T47D (cell line): ENCODE measurements around the gene FRY.
"Not testable (repeated sequence)": the region's sequence is repeated elsewhere in the genome, so short reads cannot be mapped to it uniquely, and the experiment has no call there.

ENCODE experiments used
- DNase-seq, 2 experiments: peaks; one replicate each; pipeline versions ENCODE4 v3.0.0 to v3.0.0-alpha.2; 2011 to 2012; ENCODE audit warnings: low read depth in 1 of 2, low spot score in 1 of 2
- JUND ChIP-seq: IDR thresholded peaks from 2 replicates; pipeline ENCODE4 v1.6.1; 2012; ENCODE audit warnings: low read depth
- in situ Hi-C: cut with HindIII; loops from 2 replicates; pipeline ENCODE4 v1.10.0; 2016; ENCODE audit warnings: low sequenced_read_pairs, low pct_unique_long_range_greater_than_20kb

Gene FRY

GRCh38 chr13:32031025-32031814 is at the start of gene FRY:
TSS of gene FRY (plus strand) at chr13:32031774. CDS start at chr13:32031796, 22 bp downstream.
- in situ Hi-C loops: no loop called here

DNA sequence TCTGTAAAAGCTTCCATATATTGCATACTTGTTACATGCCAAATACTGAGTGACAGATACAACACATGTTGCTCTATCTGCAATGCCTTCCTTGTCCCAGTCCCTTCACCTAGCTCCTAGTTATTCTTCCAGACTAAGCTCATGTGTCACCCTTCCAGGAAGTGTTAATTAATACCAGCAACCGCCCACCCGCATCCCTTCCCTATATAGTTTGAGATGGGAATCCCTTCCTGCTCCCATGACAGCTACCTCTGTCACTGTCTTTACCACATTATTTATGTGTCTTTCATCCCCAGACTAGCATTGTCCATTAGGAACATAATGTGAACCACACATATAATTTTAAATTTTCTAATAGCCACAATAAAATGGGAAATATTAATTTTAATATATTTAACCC is 49.5 kb upstream of the FRY start:
- no peak for DNase-seq
- in situ Hi-C loops: no loop called here
- TF ChIP-seq JUND: no peak

More at GRCh38 chr13:32031025-32031814, at the start of gene FRY:
- no peak for TF ChIP-seq JUND
- peak; percentile 30 to 73 for DNase-seq

DNA sequence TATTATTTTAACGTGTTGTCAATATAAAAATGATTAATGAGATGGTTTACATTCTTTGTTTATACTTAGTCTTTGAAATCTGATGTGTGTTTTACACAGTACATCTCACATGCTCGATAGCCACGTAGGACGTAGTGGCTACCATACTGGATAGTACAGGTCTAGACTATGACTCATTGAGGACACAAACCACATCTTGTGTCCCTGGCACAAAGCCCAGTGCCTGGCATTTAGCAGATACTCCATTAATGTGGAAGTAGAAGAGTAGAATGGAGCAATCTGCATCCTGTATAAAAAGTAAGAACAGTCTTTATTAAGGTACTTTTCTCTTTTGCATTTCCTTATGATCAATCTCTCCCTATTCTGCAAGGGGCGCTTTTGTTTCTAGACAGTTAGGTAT is 49.0 kb upstream of the FRY start:
- DNase-seq: peak in 1 of 2 experiments; percentile 60
- in situ Hi-C loops: no loop called here
- no peak for TF ChIP-seq JUND

- DNase-seq, in situ Hi-C loops: not testable (repeated sequence)
Observed at GRCh38 chr13:31983696-31984095, 47.9 kb upstream of the FRY start.

GRCh38 chr13:31984388-31984787 is 47.2 kb upstream of the FRY start:
- in situ Hi-C loops, DNase-seq: not testable (repeated sequence)

DNA sequence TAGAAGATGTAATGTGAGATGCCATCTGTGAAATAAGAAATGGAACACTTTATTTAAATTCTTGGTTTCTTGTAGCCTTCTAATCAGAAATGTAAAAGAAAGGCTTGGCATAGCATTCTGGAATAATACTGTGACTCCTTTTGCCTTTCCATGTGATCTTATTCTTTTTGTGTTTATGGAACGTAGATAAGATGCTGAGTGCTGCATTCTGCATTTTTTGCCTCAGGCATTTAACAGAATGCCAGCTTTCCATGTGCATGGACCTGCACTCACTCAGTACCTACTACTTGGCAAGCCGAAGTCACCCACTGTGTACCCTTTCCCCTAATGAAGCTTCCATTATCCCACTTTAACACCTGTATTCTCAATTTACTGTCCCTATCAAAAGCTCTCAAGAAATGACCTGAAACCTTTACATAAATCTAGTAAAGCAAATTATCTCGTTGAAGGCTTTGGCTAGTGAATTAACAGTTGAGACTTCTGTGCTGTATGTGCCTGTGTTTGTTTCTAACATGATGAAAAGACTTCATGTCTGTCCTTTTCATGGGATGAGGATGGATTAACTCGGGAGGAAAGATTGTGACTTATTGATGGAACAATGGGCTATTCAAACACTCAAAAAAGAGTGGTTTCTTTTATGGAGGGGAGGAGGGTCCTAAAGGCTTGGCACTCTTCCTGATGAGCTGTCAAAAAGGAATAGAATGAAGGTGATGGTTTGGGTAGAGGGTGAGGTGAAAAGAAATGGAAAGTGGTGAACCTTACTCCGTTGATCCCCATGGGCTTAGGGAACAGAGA is 44.7 kb upstream of the FRY start:
- in situ Hi-C loops: no loop called here
- no peak for TF ChIP-seq JUND
- DNase-seq: no peak

GRCh38 chr13:31987535-31988170 is 43.9 kb upstream of the FRY start:
- TF ChIP-seq JUND: no peak
- DNase-seq: no peak
- in situ Hi-C loops: no loop called here

GRCh38 chr13:31994367-31994766 is 37.2 kb upstream of the FRY start:
- in situ Hi-C loops: not testable (repeated sequence)

DNA sequence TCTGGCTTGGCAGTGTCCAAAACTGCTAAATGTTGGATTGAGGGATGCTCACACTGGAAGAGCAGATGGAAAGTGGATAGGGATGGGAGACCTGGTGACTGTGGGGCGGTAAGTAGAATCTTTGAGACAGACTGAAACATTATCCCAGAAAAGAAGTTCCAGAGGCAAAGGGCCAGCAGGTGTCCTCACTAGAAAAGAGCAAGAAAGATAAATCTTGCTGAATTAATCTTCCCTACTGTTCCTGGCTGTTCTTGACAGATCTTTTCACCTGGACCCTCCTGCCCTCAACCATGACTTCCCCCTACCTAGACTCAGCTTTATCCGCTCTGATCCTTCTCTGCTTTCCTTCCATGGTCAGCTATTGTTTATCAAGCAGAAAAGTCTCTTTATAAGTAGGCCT is 35.0 kb upstream of the FRY start:
- in situ Hi-C loops: no loop called here
- no peak for TF ChIP-seq JUND
- DNase-seq: no peak

More at GRCh38 chr13:31994367-31994766, 37.2 kb upstream of the FRY start:
- DNase-seq: not testable (repeated sequence)

- peak in 1 of 2 experiments; percentile 54 for DNase-seq
- in situ Hi-C loops: no loop called here
- no peak for TF ChIP-seq JUND
Observed at GRCh38 chr13:31997641-31998040, 33.9 kb upstream of the FRY start.

DNA sequence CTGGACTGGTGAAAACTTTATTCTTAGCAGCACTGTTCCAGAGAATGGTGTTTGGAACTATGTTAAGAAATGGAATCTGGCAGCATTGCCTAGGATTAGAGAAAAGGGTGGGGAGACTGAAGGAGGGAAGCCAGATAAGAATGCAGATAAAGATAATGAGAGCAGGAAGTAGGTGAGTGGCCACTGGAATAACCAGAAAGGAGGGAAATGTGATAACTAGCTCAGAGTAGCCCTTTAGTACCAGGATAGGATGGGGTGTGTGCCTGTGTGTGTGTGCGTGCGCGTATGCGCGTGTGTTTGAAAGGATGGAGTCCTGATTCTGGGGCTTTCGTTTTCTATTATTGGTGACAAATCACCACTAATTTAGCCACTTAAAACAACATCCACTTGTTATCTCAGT is 33.4 kb upstream of the FRY start:
- no peak for DNase-seq
- in situ Hi-C loops: no loop called here
- TF ChIP-seq JUND: no peak

GRCh38 chr13:32000754-32001153 is 30.8 kb upstream of the FRY start:
- DNase-seq: not testable (repeated sequence)

DNA sequence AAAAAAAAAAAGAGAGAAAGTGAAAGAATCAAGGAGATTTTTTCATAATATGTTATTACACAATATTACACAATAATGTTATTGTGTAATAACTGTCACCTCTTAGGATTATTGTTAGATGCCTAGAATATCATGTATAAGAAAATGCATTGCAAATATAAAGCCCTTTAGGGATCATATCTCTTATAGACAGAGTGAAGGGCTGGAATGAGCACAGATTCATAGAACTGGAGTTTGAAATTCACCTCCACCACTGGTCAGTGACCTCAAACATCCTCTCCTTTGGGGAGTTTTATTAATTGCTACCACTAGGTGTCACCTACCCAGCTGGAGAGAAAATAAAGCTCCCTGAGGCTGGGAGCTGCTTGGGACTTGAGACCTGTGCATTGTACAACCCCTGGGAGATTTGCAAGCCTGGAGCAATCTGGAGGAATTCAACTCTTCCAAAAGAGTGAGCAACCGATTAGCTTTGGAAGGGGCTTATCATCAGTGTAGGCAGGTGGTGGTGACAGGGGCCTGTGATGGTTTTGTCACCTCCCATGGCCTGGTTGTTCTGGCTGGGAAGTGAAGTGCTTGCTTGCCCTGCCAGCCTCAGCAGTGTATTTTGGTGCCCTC is 30.3 kb upstream of the FRY start:
- in situ Hi-C loops: no loop called here
- peak; percentile 46 to 74 for DNase-seq
- TF ChIP-seq JUND: no peak

More at GRCh38 chr13:32000754-32001153, 30.8 kb upstream of the FRY start:
- in situ Hi-C loops: not testable (repeated sequence)
